ENCODE data around the gene NUMBL. TPM values are rescaled to one million over a fixed set of nuclear protein-coding genes. Genes with fewer than 3 reads are reported as not detected.

The NUMBL gene
- total RNA-seq, 1 donor, result 26.8 TPM

DNA sequence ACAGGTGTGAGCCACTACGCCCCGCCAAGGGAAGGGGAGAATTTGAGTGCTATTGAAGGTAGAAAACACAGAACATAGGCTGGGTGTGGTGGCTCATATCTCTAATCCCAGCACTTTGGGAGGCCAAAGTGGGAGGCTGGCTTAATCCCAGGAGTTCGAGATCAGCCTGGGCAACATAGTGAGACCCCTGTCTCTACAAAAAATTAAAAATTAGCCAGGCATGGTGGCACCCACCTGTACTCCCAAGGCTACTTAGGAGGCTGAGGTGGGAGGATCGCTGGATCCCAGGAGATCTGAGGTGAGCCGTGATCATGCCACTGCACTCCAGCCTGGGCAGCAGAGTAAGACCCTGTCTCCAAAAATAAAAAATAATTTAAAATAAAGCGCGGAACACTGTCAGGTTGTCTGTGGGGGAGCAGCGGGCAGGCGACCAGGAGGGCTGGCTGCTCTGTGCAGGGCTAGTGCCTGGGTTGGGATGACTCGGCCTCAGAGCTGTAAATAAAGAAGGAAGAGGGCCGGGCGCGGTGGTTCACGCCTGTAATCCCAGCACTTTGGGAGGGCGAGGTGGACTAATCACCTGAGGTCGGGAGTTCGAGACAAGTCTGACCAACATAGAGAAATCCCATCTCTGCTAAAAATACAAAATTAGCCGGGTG is 48.3 kb downstream of the NUMBL start:
- DNase-seq (ENCODE audit: insufficient read length, low spot score, missing footprints), result no peak
- Histone ChIP-seq H3K9me3 (ENCODE audit: low read depth, low read length) (no peaks in the 10 kb centered on the region), H3K4me2 (ENCODE audit: insufficient read depth, low read length) (no peak overlapping the region), H3K27ac (ENCODE audit: low read depth, low read length) (no peak overlapping the region), H3K4me1 (ENCODE audit: insufficient read depth, low read length) (peaks cover 31% of the 10 kb centered on the region), H3K27me3 (ENCODE audit: insufficient read depth, low read length) (no peaks in the 10 kb centered on the region), H3K4me3 (ENCODE audit: insufficient read depth, low read length) (no peak overlapping the region), H2AFZ (ENCODE audit: low read length) (no peak overlapping the region), H4K20me1 (ENCODE audit: insufficient read depth, low read length) (no peaks in the 10 kb centered on the region), H3K36me3 (ENCODE audit: insufficient read depth, low read length) (no peaks in the 10 kb centered on the region), H3K79me2 (ENCODE audit: insufficient read depth, low read length) (no peaks in the 10 kb centered on the region)
- TF ChIP-seq, protein P1, sequence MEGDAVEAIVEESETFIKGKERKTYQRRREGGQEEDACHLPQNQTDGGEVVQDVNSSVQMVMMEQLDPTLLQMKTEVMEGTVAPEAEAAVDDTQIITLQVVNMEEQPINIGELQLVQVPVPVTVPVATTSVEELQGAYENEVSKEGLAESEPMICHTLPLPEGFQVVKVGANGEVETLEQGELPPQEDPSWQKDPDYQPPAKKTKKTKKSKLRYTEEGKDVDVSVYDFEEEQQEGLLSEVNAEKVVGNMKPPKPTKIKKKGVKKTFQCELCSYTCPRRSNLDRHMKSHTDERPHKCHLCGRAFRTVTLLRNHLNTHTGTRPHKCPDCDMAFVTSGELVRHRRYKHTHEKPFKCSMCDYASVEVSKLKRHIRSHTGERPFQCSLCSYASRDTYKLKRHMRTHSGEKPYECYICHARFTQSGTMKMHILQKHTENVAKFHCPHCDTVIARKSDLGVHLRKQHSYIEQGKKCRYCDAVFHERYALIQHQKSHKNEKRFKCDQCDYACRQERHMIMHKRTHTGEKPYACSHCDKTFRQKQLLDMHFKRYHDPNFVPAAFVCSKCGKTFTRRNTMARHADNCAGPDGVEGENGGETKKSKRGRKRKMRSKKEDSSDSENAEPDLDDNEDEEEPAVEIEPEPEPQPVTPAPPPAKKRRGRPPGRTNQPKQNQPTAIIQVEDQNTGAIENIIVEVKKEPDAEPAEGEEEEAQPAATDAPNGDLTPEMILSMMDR (IDR thresholded peaks at IDR 0.05; ENCODE audit: extremely low read depth, low read depth, low read length), result no peak

DNA sequence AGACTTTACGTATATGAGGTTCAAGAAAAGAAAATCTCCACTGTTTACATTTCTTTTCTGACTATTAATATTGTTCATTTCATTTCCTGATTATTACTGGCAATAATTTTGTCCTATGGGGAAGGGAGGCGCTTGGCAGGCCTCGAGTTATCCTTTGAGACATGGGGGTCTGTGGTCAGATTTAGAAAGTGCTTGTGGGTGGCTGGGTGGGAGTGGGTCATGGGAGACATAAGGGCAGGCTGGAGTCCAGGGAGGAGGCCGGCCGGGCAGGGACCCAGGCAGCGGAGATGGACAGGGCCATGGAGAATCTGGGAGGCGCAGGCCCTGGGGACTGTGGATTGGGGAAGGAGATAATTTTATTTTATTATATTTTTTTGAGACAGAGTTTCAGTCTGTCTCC is 49.2 kb downstream of the NUMBL start:
- no peak for DNase-seq (ENCODE audit: insufficient read length, low spot score, missing footprints)
- H3K4me2 ChIP-seq (ENCODE audit: insufficient read depth, low read length), result peak overlapping the region; percentile 55
- H3K79me2 ChIP-seq (ENCODE audit: insufficient read depth, low read length), result no peaks in the 10 kb centered on the region
- H3K4me1 ChIP-seq (ENCODE audit: insufficient read depth, low read length), result peaks cover 23% of the 10 kb centered on the region
- peak overlapping the region; percentile 28 for H3K27ac ChIP-seq (ENCODE audit: low read depth, low read length)
- no peaks in the 10 kb centered on the region for H4K20me1 ChIP-seq (ENCODE audit: insufficient read depth, low read length)
- TF ChIP-seq, protein P1 (IDR thresholded peaks at IDR 0.05; ENCODE audit: extremely low read depth, low read depth, low read length), result no peak
- no peak overlapping the region for H3K4me3 ChIP-seq (ENCODE audit: insufficient read depth, low read length)
- H3K36me3 ChIP-seq (ENCODE audit: insufficient read depth, low read length), result no peaks in the 10 kb centered on the region
- no peaks in the 10 kb centered on the region for H3K27me3 ChIP-seq (ENCODE audit: insufficient read depth, low read length)
- H3K9me3 ChIP-seq (ENCODE audit: low read depth, low read length), result no peaks in the 10 kb centered on the region
- H2AFZ ChIP-seq (ENCODE audit: low read length), result peak overlapping the region; percentile 79

DNA sequence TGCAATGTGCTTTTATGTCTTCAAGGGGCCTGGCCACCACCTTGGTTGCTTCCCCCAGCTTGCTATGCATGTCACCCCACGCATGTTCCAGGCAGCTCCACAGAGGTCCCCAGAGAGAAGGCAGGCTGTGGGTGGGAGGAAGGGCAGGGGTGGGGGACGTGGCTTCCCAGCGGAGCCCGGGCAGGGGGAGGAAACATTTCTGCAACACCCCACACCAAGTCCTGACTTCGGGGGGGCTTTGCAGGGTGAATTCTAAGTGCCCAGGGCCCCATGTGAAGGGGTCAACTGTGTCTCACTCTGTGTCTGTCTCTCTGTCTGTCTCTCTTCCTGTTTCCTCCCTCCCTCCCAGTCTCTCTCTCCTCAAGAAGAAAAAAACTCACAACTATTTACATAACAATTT is 49.7 kb downstream of the NUMBL start:
- Histone ChIP-seq H3K4me3 (ENCODE audit: insufficient read depth, low read length) (peak overlapping the region; percentile 35), H4K20me1 (ENCODE audit: insufficient read depth, low read length) (no peaks in the 10 kb centered on the region), H3K4me1 (ENCODE audit: insufficient read depth, low read length) (peaks cover 20% of the 10 kb centered on the region), H3K36me3 (ENCODE audit: insufficient read depth, low read length) (no peaks in the 10 kb centered on the region), H3K27ac (ENCODE audit: low read depth, low read length) (peak overlapping the region; percentile 28), H3K4me2 (ENCODE audit: insufficient read depth, low read length) (peak overlapping the region; percentile 55), H2AFZ (ENCODE audit: low read length) (peak overlapping the region; percentile 83), H3K9me3 (ENCODE audit: low read depth, low read length) (no peaks in the 10 kb centered on the region), H3K27me3 (ENCODE audit: insufficient read depth, low read length) (no peaks in the 10 kb centered on the region), H3K79me2 (ENCODE audit: insufficient read depth, low read length) (no peaks in the 10 kb centered on the region)
- TF ChIP-seq, protein P1 (IDR thresholded peaks at IDR 0.05; ENCODE audit: extremely low read depth, low read depth, low read length), result no peak
- no peak for DNase-seq (ENCODE audit: insufficient read length, low spot score, missing footprints)

DNA sequence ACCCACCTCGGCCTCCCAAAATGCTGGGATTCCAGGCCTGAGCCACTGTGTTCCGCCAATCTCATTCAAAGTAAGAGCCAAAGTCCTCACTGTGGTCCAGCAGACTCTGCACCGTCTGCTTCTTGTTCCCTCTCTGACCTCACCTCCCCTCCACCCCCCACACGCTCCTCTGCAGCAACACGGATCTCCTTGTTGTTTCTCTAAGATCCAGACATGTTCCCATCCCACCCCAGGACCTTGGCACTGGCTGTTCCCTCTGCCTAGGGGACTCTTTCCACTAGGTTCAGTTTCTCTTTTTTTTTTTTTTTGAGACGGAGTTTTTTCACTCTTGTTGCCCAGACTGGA is 50.8 kb downstream of the NUMBL start:
- H3K27ac ChIP-seq (ENCODE audit: low read depth, low read length), result no peak overlapping the region
- TF ChIP-seq, protein P1 (IDR thresholded peaks at IDR 0.05; ENCODE audit: extremely low read depth, low read depth, low read length), result no peak
- peaks cover 15% of the 10 kb centered on the region for H3K4me1 ChIP-seq (ENCODE audit: insufficient read depth, low read length)
- no peak overlapping the region for H3K4me2 ChIP-seq (ENCODE audit: insufficient read depth, low read length)
- H3K27me3 ChIP-seq (ENCODE audit: insufficient read depth, low read length), result no peaks in the 10 kb centered on the region
- no peaks in the 10 kb centered on the region for H4K20me1 ChIP-seq (ENCODE audit: insufficient read depth, low read length)
- H3K4me3 ChIP-seq (ENCODE audit: insufficient read depth, low read length), result no peak overlapping the region
- H2AFZ ChIP-seq (ENCODE audit: low read length), result no peak overlapping the region
- no peaks in the 10 kb centered on the region for H3K36me3 ChIP-seq (ENCODE audit: insufficient read depth, low read length)
- H3K79me2 ChIP-seq (ENCODE audit: insufficient read depth, low read length), result no peaks in the 10 kb centered on the region
- DNase-seq (ENCODE audit: insufficient read length, low spot score, missing footprints), result no peak
- H3K9me3 ChIP-seq (ENCODE audit: low read depth, low read length), result no peaks in the 10 kb centered on the region

All from osteoblast (primary cell).